SK-N-DZ (cell line): Measurements from ENCODE around the gene TNPO3.

Experiments
- DNase-seq: peaks from one replicate; pipeline ENCODE4 v3.0.0-alpha.2; 2015; ENCODE audit warnings: low spot score

TNPO3 gene

DNA sequence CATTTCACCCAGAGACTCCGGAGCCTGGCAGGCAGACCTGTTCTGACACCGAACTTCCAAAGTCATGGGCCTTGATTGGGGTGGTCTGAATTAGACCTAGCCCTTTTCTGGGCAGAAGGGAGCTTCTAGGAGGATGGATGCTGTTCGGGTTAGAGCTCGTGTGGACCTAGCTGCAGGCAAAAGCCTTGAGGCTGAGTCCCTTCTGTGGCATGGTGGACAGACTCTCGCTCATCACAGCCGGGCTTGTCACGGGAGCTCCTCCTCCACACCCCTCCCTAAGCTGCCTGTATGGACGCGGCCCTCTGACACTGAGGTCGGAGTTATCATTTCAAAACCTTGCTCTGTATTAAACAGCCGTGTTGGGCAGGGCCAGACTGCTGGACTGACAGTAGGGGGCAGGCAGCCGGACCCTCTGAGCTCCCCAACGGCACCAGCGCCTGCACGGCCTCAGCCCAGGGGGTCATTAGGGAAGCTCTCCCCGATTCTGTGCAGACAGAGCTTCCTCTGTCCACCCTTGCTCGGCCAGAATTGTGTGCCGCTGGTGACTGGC lies 115.0 kb downstream of the TNPO3 start:
- no peak for DNase-seq

- no peak for DNase-seq
Measured at GRCh38 chr7:128939075-128939860, 115.6 kb downstream of the TNPO3 start.

DNA sequence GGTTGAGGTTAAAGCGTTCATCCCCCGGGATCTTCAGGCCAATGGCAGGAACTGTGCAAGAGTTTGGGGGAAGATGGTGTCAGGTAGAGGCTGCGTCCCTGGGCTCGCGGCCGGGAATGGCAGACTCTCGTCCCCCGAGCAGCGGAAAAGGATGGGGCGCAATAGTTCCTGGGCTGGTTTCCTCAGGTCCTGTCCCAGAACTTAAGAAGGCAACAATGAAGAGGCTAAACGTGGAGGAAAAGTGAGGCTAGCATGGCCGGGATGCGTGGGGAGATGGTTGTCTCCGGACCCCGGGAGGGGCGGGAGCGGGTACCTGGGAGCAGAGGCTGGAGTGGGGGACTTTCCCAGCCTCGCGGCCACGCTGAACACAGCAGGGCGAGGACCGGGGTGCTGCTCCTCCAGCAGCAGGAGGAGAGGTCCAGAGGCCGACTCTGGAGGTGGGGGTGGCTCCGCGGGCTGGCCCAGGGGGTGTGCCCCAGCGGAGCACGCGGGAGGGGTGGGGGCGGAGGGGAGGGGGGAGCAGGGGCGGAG lies 116.3 kb downstream of the TNPO3 start:
- no peak for DNase-seq

DNA sequence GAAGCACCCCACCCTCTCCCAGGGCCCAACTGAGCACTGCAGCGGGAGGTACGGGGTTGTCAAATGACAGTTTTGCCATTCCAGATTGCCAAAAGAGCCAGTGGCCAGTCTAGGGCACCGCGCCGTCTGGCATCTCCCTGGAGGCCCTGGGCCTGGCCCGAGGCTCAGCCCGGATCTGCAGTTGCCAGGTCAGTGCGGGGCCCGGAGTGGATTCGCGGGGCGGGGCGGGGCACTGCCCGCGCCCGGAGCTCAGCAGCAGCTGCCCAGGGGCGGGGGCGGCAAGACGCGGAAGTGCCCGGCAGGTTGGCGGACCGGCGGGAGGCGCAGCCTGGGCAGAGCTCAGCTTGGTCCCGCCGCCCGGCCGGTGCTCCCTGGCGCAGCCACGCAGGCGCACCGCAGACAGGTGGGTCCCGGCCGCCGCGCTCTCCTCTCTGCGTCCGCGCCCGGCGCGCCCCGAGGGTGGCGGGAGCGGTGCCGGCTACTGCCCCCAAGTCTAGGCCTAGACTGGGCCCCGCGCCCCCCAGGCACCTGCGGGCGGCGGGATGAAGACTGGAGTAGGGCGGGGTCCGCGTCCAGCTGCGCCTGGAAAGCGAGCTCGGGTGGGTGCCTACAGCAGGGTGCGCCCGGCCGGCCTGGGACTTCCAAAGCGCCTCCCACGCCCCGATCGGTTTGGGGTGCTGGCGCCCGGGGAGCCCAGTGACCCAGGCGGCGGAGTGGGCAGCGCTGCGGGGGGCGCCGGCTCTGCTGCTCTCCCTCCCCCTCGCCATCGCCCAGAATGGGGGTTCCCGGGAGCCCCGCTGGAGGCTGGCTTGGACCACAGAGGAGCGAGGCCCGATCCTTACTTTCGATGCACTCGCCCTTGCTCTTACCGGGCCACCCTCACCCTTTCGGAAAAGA lies 117.0 kb downstream of the TNPO3 start, which contains the start of gene IRF5:
Gene IRF5, plus strand, starts transcription at position 281 of the 897 bp plus-strand sequence. CDS start 4,155 bp downstream, outside the sequence.
- no peak for DNase-seq

GRCh38 chr7:128937271-128937646 lies 117.7 kb downstream of the TNPO3 start:
- no peak for DNase-seq

- no peak for DNase-seq
Measured at GRCh38 chr7:128936798-128937197, 118.1 kb downstream of the TNPO3 start.

GRCh38 chr7:128935342-128935730 lies 119.6 kb downstream of the TNPO3 start:
- DNase-seq: no peak

GRCh38 chr7:128934361-128935341 lies 120.3 kb downstream of the TNPO3 start:
- no peak for DNase-seq

GRCh38 chr7:128933180-128933891 lies 121.6 kb downstream of the TNPO3 start:
- DNase-seq: no peak

- DNase-seq: no peak
Measured at GRCh38 chr7:128932862-128933179, 122.1 kb downstream of the TNPO3 start.

DNA sequence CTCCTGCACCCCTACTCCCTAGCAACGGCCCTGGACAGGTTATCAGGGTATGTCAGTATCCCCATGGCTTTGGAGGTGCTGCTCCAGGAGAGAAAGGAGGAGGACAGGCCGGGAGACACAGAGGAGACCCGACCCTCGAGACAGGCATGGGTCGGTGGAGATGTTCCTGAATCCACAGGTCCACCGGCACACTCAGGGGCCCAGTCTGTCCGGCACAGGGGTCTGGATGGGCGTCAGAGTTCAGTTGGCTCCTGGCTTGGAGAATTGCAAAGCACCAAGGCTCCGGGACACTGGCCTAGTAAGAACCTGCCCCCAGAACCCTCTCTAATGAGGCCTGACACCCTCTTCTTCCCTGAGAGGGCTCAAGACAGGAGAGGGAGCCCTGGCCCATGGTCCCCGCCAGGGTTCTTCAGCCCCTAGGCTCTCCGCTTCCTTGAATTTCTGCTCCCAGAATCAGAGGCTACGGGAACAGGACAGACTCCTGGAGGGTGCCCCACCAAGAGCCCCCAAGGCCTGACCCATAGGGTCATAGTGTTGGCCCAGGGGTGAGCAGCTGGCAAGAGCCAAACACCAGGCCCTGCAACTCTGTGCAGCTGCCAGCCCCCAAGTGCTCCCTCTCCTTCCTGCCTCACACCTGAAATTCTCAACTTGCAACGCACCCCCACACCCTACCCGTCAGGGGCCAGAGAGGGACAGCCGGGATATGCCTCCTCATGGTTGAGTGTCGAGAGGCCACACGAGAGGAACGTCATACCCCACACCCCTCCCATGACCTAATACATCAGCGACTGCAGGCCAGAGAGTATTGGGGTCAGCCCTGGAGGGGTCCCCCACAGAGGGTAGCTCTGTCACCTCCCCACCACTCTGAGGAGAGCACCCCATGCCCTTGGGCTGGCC lies 122.7 kb downstream of the TNPO3 start:
- no peak for DNase-seq

DNA sequence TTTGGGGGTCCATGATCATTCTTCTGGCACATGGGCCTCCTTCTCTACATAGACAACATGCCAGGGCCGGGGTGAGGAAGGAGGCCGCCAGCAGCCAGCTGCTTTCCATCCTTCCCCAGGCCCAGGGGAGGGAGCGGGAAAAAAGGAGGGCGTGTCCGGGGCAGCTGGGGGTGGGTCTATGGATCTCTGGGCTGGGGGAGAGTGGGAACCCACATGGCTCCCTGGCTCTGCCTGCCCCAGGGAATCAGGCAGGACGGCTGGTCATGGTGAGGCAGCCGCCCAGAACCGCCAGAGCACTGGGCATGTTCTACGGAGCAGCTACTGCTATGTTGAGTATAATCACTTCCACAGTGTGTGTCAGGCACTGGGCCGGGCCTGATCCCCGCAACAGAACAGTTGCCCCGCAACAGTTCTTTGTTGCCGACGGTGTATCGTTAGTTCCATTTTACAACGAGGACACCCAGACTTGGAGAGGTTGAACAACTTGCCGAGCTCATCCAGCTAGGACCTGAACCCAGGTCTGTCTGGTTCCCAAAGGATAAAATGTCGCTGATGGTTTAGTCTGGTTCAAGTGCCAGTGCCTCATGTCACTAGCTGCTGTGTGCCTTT lies 123.6 kb downstream of the TNPO3 start:
- DNase-seq: no peak

DNA sequence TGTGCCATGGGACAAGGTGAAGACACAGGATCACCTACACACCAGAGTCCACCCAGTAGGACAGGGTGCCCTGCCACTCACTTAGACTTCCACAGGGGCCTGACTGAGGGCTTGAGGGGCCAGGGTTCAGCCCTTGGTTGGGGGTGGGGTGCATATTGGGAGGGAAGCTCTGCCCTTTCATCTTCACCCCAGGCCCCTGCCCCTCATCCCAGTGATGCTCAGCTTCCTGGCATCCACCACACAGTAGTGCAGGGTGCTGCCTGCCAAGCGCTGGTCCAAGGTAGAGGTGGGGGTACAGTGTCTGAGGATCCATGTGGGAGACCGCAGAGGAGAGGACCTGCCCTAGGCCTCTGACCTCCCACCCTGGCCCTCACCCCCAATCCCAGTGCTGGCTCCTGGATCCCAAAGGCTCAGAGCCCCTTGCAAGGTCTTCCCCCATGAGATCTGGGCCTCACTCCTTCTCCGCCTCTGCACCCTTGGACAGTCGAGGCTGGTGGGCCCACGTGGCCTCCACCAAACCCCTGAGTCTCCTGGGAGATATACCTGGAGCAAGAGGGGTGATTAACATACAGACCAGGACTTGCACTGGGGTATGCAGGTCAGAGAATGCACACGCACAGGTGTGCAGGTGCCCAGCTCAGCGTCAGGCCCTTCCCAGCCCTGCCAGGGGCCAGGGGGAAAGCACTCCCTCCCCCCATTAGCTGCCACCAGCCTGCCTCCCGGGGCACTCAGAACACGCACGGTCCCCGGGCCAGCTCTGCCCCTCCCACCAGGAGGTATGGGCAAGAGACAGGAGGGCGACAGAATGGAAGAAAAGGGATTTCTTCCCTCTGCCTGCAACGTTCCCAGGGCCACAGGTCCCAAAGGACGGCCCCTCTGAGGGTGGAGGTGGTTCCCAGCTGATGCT lies 125.8 kb downstream of the TNPO3 start:
- no peak for DNase-seq

GRCh38 chr7:128928159-128928813 lies 126.6 kb downstream of the TNPO3 start:
- no peak for DNase-seq

GRCh38 chr7:128924707-128925588 lies 130.0 kb downstream of the TNPO3 start:
- DNase-seq: no peak

- DNase-seq: no peak
Measured at GRCh38 chr7:128923411-128923800, 131.5 kb downstream of the TNPO3 start.
